Measurements from ENCODE around the gene TRIM41.
"Not testable (repeated sequence)": the region's sequence is repeated elsewhere in the genome, so short reads cannot be mapped to it uniquely, and the experiment has no call there.

TRIM41 gene

GRCh38 chr5:181210148-181210547 lies 12.9 kb upstream of the TRIM41 start:
- FAIRE-seq; DNase-seq (ENCODE audit: low spot score): not testable (repeated sequence)

GRCh38 chr5:181210698-181211097 lies 12.4 kb upstream of the TRIM41 start:
- not testable (repeated sequence) for FAIRE-seq

GRCh38 chr5:181211208-181211607 lies 11.9 kb upstream of the TRIM41 start:
- DNase-seq (ENCODE audit: low spot score) (no peak), FAIRE-seq (no peak)

More at GRCh38 chr5:181210698-181211097, 12.4 kb upstream of the TRIM41 start:
- not testable (repeated sequence) for DNase-seq (ENCODE audit: low spot score)

- DNase-seq (ENCODE audit: low spot score) (no peak), FAIRE-seq (no peak)
These were observed 11.0 kb upstream of the TRIM41 start for GRCh38 chr5:181212080-181212479.

- no peak for FAIRE-seq
- no peak for DNase-seq (ENCODE audit: low spot score)
These were observed 10.1 kb upstream of the TRIM41 start for GRCh38 chr5:181212934-181213333.

- not testable (repeated sequence) for DNase-seq (ENCODE audit: low spot score); FAIRE-seq
These were observed 8.8 kb upstream of the TRIM41 start for GRCh38 chr5:181214249-181214648.

GRCh38 chr5:181215997-181216989 lies 6.8 kb upstream of the TRIM41 start:
- FAIRE-seq (no peak), DNase-seq (ENCODE audit: low spot score) (no peak)

GRCh38 chr5:181217111-181217802 lies 5.8 kb upstream of the TRIM41 start:
- FAIRE-seq (no peak), DNase-seq (ENCODE audit: low spot score) (no peak)

- FAIRE-seq = no peak
- DNase-seq (ENCODE audit: low spot score) = no peak
These were observed 5.3 kb upstream of the TRIM41 start for GRCh38 chr5:181217803-181218062.

GRCh38 chr5:181218795-181219124 lies 4.3 kb upstream of the TRIM41 start:
- no peak for DNase-seq (ENCODE audit: low spot score)
- FAIRE-seq = no peak

GRCh38 chr5:181219262-181220177 lies 3.6 kb upstream of the TRIM41 start:
- FAIRE-seq (no peak), DNase-seq (ENCODE audit: low spot score) (no peak)

- DNase-seq (ENCODE audit: low spot score) = no peak
- FAIRE-seq = no peak
These were observed 2.9 kb upstream of the TRIM41 start for GRCh38 chr5:181220178-181220515.

GRCh38 chr5:181221105-181221791 lies 1.8 kb upstream of the TRIM41 start:
- no peak for FAIRE-seq

GRCh38 chr5:181221792-181222629 lies 1.1 kb upstream of the TRIM41 start:
- FAIRE-seq (no peak), DNase-seq (ENCODE audit: low spot score) (peak; percentile 68)

More at GRCh38 chr5:181221105-181221791, 1.8 kb upstream of the TRIM41 start:
- no peak for DNase-seq (ENCODE audit: low spot score)

- DNase-seq (ENCODE audit: low spot score) (no peak), FAIRE-seq (no peak)
These were observed 437 bp upstream of the TRIM41 start for GRCh38 chr5:181222630-181223057.

- DNase-seq (ENCODE audit: low spot score) (no peak), FAIRE-seq (no peak)
These were observed 778 bp downstream of the TRIM41 start for GRCh38 chr5:181223729-181224389.

- FAIRE-seq = no peak
These were observed 1.5 kb downstream of the TRIM41 start for GRCh38 chr5:181224390-181225229.

GRCh38 chr5:181229996-181230395 lies 6.9 kb downstream of the TRIM41 start:
- FAIRE-seq = no peak
- DNase-seq (ENCODE audit: low spot score) = no peak

More at GRCh38 chr5:181224390-181225229, 1.5 kb downstream of the TRIM41 start:
- no peak for DNase-seq (ENCODE audit: low spot score)

GRCh38 chr5:181230551-181230950 lies 7.5 kb downstream of the TRIM41 start:
- no peak for FAIRE-seq
- DNase-seq (ENCODE audit: low spot score) = no peak
